Mammary epithelial cell (primary cell): ENCODE results near the gene PARD6G.

Experiments
- EZH2 ChIP-seq: IDR thresholded peaks from 2 replicates; pipeline ENCODE4 v1.6.1; 2012; ENCODE audit warnings: low read length, inconsistent platforms, borderline replicate concordance
- TF ChIP-seq, protein P1 (sequence below), 2 donors: IDR thresholded peaks in 1 of 2; conservative IDR thresholded peaks in 1 of 2; 2 replicates each; pipeline ENCODE4 v1.5.1; 2011 to 2012; ENCODE audit warnings: inconsistent platforms in 2 of 2, low read length in 2 of 2, mild to moderate bottlenecking in 2 of 2, control low read depth in 1 of 2, low read depth in 1 of 2; ENCODE audit not compliant: insufficient read depth in 1 of 2; ENCODE audit errors: extremely low read depth in 1 of 2

DNA sequence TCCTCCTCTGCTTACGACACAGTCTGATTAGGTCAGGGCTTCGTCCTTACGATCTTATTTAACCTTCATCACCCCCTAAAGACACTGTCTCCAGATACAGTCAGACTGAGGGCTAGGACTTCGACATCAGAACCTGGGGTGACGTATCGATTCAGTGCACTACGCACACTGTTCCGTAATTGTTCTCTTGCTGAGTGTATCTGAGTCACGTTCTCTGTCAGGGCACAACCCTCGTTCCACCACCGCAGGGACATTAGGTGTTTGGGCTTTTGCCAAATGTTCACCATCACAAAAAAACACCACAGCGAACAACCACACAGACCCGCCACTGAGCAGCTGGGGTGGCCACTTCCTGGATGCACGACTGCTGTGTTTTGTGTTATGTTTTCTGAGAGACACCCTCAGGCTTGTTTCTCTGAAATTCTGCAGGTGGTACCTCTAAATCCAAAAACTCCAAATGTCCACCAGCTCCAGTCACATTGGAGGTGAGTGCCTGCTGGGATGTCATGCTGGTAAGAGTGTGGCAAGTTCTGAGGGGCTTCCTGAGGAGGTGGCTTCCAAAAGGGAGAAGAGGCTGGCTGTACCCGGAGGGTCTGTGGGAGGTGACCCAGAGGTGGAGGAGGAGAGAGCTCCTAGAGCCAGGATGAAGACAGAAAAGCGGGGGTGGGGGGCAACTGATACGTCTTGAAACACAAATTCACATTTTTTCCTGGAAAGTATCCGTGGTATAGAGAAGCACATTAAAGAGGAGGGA lies 71.7 kb downstream of the PARD6G start:
- TF ChIP-seq, protein P1, sequence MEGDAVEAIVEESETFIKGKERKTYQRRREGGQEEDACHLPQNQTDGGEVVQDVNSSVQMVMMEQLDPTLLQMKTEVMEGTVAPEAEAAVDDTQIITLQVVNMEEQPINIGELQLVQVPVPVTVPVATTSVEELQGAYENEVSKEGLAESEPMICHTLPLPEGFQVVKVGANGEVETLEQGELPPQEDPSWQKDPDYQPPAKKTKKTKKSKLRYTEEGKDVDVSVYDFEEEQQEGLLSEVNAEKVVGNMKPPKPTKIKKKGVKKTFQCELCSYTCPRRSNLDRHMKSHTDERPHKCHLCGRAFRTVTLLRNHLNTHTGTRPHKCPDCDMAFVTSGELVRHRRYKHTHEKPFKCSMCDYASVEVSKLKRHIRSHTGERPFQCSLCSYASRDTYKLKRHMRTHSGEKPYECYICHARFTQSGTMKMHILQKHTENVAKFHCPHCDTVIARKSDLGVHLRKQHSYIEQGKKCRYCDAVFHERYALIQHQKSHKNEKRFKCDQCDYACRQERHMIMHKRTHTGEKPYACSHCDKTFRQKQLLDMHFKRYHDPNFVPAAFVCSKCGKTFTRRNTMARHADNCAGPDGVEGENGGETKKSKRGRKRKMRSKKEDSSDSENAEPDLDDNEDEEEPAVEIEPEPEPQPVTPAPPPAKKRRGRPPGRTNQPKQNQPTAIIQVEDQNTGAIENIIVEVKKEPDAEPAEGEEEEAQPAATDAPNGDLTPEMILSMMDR (conservative IDR thresholded peaks at IDR 0.05 in 1 of 2, IDR thresholded peaks at IDR 0.05 in 1 of 2; ENCODE audit: extremely low read depth in 1 of 2, insufficient read depth in 1 of 2, low read depth in 1 of 2, low read length in 2 of 2) = no peak
- no peak for TF ChIP-seq EZH2
